Stimulated activated effector memory CD8-positive, alpha-beta T cell treated with anti-CD3 and anti-CD28 coated beads, Interleukin-12 subunit alpha, Interleukin-12 subunit beta, amount 100 ng/mL, for 72 hours (primary cell): Measurements from ENCODE around the gene DDX41.
A peak's percentile ranks its signal among the peaks of the same experiment; 100 is the strongest.

Experiments
- ATAC-seq: fragments of 150-1000 bp; cut with Tn5 transposase; 2 replicates; pipeline ENCODE4 v1.10.0; 2021
- DNase-seq, 2 donors: peaks; one replicate each; pipeline ENCODE4 v3.0.0; 2021 to 2022; ENCODE audit warnings: low spot score in 2 of 2
- H3K27ac Mint-ChIP-seq: one replicate; pipeline ENCODE4 v1.8.0; 2022; ENCODE audit warnings: mild to moderate bottlenecking, mixed read lengths
- H3K36me3 Mint-ChIP-seq: one replicate; pipeline ENCODE4 v1.8.0; 2022; ENCODE audit warnings: mild to moderate bottlenecking, mixed read lengths
- H3K4me1 Mint-ChIP-seq: one replicate; pipeline ENCODE4 v1.8.0; 2022; ENCODE audit warnings: mixed read lengths
- H3K4me3 Mint-ChIP-seq: one replicate; pipeline ENCODE4 v1.8.0; 2022; ENCODE audit warnings: mild to moderate bottlenecking, mixed read lengths
- H3K9me3 Mint-ChIP-seq: one replicate; pipeline ENCODE4 v1.8.0; 2022; ENCODE audit warnings: mixed read lengths

DDX41 gene

GRCh38 chr5:177510567-177511053 lies 6.2 kb downstream of the DDX41 start:
- H3K27ac Mint-ChIP-seq: no peak overlapping the region
- ATAC-seq (no peak), DNase-seq (no peak)
- peaks cover 66% of the 10 kb centered on the region for H3K36me3 Mint-ChIP-seq
- H3K4me3 Mint-ChIP-seq: no peak overlapping the region
- no peaks in the 10 kb centered on the region for H3K9me3 Mint-ChIP-seq
- peaks cover 32% of the 10 kb centered on the region for H3K4me1 Mint-ChIP-seq

- no peak overlapping the region for H3K27ac Mint-ChIP-seq
- DNase-seq (no peak), ATAC-seq (peak; percentile 5)
- H3K9me3 Mint-ChIP-seq: no peaks in the 10 kb centered on the region
- H3K36me3 Mint-ChIP-seq: peaks cover 61% of the 10 kb centered on the region
- H3K4me1 Mint-ChIP-seq: peaks cover 27% of the 10 kb centered on the region
- H3K4me3 Mint-ChIP-seq: no peak overlapping the region
Observed at GRCh38 chr5:177509991-177510566, 6.7 kb downstream of the DDX41 start.

GRCh38 chr5:177509381-177509951 lies 7.3 kb downstream of the DDX41 start, which contains the start of gene DOK3:
DOK3 (minus strand) TSS chr5:177509826; CDS start chr5:177509540, 286 bp downstream.
- H3K4me1 Mint-ChIP-seq: peaks cover 23% of the 10 kb centered on the region
- no peaks in the 10 kb centered on the region for H3K9me3 Mint-ChIP-seq
- H3K27ac Mint-ChIP-seq: peak within 1 kb of the TSS; percentile 56
- peak within 1 kb of the TSS; percentile 13 for H3K4me3 Mint-ChIP-seq
- DNase-seq: no peak
- peaks cover 55% of the 10 kb centered on the region for H3K36me3 Mint-ChIP-seq
- no peak for ATAC-seq

- DNase-seq (no peak), ATAC-seq (no peak)
- H3K9me3 Mint-ChIP-seq: no peaks in the 10 kb centered on the region
- H3K4me1 Mint-ChIP-seq: peaks cover 17% of the 10 kb centered on the region
- peak overlapping the region; percentile 56 for H3K27ac Mint-ChIP-seq
- H3K36me3 Mint-ChIP-seq: peaks cover 49% of the 10 kb centered on the region
- no peak overlapping the region for H3K4me3 Mint-ChIP-seq
Observed at GRCh38 chr5:177508837-177509236, 7.9 kb downstream of the DDX41 start.

GRCh38 chr5:177508221-177508611 lies 8.5 kb downstream of the DDX41 start:
- H3K36me3 Mint-ChIP-seq: peaks cover 43% of the 10 kb centered on the region
- H3K4me1 Mint-ChIP-seq: peaks cover 15% of the 10 kb centered on the region
- peak overlapping the region; percentile 1 for H3K27ac Mint-ChIP-seq
- no peak for ATAC-seq
- no peaks in the 10 kb centered on the region for H3K9me3 Mint-ChIP-seq
- no peak for DNase-seq
- no peak overlapping the region for H3K4me3 Mint-ChIP-seq

- Mint-ChIP-seq H3K4me1 (peaks cover 15% of the 10 kb centered on the region), H3K9me3 (no peaks in the 10 kb centered on the region), H3K36me3 (peaks cover 37% of the 10 kb centered on the region), H3K27ac (peak overlapping the region; percentile 1), H3K4me3 (no peak overlapping the region)
- no peak for ATAC-seq
- DNase-seq: no peak
Observed at GRCh38 chr5:177507596-177508220, 9.1 kb downstream of the DDX41 start.

- Mint-ChIP-seq H3K4me1 (peaks cover 15% of the 10 kb centered on the region), H3K36me3 (peaks cover 33% of the 10 kb centered on the region), H3K9me3 (no peaks in the 10 kb centered on the region), H3K4me3 (no peak overlapping the region), H3K27ac (peak overlapping the region; percentile 1)
- no peak for ATAC-seq
- no peak for DNase-seq
Observed at GRCh38 chr5:177507165-177507564, 9.6 kb downstream of the DDX41 start.

- DNase-seq (no peak), ATAC-seq (no peak)
- Mint-ChIP-seq H3K9me3 (no peaks in the 10 kb centered on the region), H3K4me3 (no peak overlapping the region), H3K4me1 (peaks cover 4% of the 10 kb centered on the region), H3K27ac (no peak overlapping the region), H3K36me3 (peaks cover 16% of the 10 kb centered on the region)
Observed at GRCh38 chr5:177505075-177505474, 11.7 kb downstream of the DDX41 start.

- peaks cover 14% of the 10 kb centered on the region for H3K36me3 Mint-ChIP-seq
- ATAC-seq: no peak
- no peak overlapping the region for H3K27ac Mint-ChIP-seq
- no peak overlapping the region for H3K4me3 Mint-ChIP-seq
- H3K4me1 Mint-ChIP-seq: no peaks in the 10 kb centered on the region
- DNase-seq: no peak
- H3K9me3 Mint-ChIP-seq: no peaks in the 10 kb centered on the region
Observed at GRCh38 chr5:177504086-177505056, 12.4 kb downstream of the DDX41 start.

GRCh38 chr5:177503351-177504085 lies 13.2 kb downstream of the DDX41 start:
- ATAC-seq (no peak), DNase-seq (no peak)
- Mint-ChIP-seq H3K4me3 (no peak overlapping the region), H3K27ac (no peak overlapping the region), H3K9me3 (no peaks in the 10 kb centered on the region), H3K36me3 (peaks cover 10% of the 10 kb centered on the region), H3K4me1 (peaks cover 5% of the 10 kb centered on the region)

GRCh38 chr5:177502886-177503285 lies 13.9 kb downstream of the DDX41 start:
- peak overlapping the region; percentile 4 for H3K27ac Mint-ChIP-seq
- peaks cover 11% of the 10 kb centered on the region for H3K4me1 Mint-ChIP-seq
- no peaks in the 10 kb centered on the region for H3K9me3 Mint-ChIP-seq

GRCh38 chr5:177501874-177502678 lies 14.7 kb downstream of the DDX41 start:
- Mint-ChIP-seq H3K27ac (peak overlapping the region; percentile 4), H3K36me3 (peaks cover 12% of the 10 kb centered on the region), H3K9me3 (no peaks in the 10 kb centered on the region), H3K4me3 (no peak overlapping the region), H3K4me1 (peaks cover 15% of the 10 kb centered on the region)
- no peak for DNase-seq
- no peak for ATAC-seq

More at GRCh38 chr5:177502886-177503285, 13.9 kb downstream of the DDX41 start:
- Mint-ChIP-seq H3K36me3 (peaks cover 14% of the 10 kb centered on the region), H3K4me3 (no peak overlapping the region)
- DNase-seq (no peak), ATAC-seq (no peak)

- Mint-ChIP-seq H3K9me3 (no peaks in the 10 kb centered on the region), H3K27ac (no peak overlapping the region), H3K36me3 (peaks cover 6% of the 10 kb centered on the region), H3K4me3 (no peak overlapping the region), H3K4me1 (peaks cover 21% of the 10 kb centered on the region)
- peak; percentile 47 for ATAC-seq
- DNase-seq: peak; percentile 85 to 92
Observed at GRCh38 chr5:177500685-177501522, 15.9 kb downstream of the DDX41 start.
